GM12801 (cell line): ENCODE results near the gene ZNF184.

Experiments
- TF ChIP-seq, protein P1 (sequence below): IDR thresholded peaks from one replicate; pipeline ENCODE4 v1.5.1; 2011; ENCODE audit warnings: control low read depth; ENCODE audit not compliant: insufficient read length; ENCODE audit errors: extremely low read depth

The ZNF184 gene

DNA sequence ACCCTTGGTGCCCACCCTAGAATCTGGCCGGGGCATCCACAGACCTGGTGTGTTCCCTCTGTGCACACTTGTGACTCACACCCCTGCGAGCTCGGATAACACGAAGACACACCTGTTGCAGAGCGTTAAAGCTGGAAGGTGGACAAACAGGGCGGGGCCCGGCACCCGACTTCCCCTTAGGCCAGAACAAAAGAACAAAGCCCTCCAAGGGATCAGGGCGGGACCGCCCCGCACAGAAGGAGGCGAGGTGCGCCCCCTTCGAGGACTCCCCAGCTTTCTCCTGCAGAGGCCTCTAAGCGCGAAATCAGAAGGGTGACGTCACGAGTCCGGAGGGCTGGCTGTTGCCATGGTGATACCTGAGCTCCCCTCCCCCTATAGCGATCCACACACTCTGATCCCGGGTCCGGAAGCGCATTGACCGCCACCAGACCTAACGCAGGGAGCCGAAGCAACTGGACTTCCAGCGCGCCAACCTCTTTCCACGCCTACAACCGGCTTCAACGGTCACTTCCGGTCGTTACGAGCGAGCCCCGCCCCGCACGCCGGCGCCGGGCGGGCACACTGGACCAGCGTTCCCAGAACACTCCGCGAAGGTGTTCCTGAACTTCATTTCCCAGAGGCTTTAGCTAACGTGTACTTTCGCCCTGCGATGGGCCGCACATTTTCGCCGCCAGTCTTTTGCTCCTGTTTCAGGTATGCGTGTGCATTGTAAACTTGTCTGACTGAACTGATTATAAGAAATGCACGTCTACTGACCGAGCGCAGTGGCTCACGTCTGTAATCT lies at the start of gene ZNF184:
Gene ZNF184 (minus strand): TSS at position 489 of the 784 bp plus-strand sequence. CDS start 811 bp downstream, outside the sequence.
- TF ChIP-seq, protein P1, sequence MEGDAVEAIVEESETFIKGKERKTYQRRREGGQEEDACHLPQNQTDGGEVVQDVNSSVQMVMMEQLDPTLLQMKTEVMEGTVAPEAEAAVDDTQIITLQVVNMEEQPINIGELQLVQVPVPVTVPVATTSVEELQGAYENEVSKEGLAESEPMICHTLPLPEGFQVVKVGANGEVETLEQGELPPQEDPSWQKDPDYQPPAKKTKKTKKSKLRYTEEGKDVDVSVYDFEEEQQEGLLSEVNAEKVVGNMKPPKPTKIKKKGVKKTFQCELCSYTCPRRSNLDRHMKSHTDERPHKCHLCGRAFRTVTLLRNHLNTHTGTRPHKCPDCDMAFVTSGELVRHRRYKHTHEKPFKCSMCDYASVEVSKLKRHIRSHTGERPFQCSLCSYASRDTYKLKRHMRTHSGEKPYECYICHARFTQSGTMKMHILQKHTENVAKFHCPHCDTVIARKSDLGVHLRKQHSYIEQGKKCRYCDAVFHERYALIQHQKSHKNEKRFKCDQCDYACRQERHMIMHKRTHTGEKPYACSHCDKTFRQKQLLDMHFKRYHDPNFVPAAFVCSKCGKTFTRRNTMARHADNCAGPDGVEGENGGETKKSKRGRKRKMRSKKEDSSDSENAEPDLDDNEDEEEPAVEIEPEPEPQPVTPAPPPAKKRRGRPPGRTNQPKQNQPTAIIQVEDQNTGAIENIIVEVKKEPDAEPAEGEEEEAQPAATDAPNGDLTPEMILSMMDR = no peak

DNA sequence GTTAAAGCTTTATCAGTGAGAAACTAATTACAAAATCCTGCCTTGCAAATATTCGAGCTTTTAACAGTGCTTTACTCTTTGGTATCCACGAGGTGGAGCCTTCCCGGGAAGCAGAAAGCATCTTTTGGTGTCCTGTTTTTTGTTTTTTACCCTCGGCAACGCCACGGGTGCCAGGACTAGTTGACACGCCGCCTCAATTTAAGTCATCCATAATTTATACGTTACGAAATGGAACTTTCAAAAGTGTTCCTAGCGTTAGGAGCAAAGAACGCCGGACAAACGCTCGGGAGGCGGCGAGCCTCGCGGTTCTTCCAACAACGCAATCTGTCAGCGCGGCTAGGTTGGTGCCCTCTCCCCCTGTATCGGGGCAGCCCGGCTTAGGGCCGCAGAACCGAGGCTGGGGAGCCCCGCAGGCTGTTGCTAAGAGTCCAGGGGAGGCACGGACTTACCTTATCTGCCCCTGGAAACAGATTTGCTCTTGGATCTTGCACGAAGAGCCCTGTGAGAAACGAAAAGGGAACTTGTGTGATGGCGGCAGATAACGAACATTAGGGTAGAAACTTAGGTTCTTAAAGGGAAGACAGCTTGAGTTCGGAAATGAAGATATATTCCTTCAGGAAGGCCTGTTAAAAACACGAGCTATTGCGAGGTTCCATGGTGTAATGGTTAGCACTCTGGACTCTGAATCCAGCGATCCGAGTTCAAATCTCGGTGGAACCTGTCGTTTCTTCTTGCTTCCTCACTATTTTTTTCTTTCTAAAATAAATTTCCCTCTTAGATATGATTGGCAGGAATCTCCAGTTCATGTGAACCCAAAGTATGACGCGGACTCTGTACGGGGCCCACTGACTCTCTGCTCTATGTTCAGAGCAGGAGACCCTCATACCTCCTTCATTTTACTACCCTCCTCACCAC lies 46.2 kb upstream of the ZNF184 start:
- TF ChIP-seq, protein P1 = no peak

DNA sequence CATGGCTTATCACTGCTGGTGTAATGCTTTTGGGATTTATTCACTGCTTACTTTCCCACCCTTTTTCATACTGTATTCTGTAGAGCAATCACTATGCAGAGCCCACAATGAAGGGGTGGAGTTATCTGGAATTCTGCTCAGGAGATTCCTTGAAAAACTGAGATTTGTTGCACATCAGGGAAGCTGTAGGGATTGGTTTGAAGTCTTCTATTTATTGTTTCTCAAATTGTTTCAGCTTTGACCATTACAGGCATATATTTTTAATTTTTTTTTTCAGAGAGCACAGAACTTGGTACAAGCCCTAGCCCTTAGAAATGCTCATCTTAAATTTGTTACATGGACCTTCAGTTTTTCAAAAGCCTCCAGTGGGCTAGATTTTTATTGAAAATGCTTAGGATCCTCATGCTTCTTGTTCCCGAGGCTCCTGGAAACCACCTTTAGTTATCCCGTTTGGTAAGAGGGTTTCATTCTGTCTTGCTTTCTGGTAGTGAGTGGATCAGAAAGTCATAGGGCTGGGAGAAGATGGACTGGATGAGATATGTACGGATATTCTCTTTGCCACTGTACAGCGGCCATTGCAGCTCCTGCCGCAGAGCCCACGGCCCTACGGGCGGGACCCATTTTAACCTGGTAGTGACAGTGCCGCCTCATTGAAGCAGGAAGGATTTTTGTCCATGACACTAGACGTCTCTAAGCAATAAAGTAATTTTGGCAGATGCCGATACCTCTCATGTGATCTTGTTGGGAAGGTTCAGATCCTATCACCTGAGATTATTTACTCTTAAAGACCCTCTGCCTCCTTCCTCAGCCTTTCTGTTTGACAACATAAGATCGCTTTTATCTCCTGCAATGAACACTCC lies 45.3 kb upstream of the ZNF184 start:
- TF ChIP-seq, protein P1 = no peak

DNA sequence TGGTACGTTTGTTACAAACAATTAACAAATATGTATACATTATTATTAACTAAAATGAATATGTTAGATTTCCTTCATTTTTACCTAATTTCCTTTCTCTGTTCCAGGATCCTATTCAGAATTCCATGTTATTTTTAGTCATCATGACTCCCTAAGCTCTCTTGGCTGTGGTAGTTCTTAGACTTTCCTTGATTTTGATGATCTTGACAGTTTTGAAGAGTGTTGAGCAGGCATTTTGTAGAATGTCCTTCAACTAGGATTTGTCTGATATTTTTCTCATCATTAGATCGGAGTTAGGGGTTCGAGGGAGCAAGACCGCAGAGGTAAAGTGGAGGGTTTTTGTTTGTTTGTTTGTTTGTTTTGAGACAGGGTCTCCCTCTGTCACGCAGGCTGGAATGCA lies 44.3 kb upstream of the ZNF184 start:
- TF ChIP-seq, protein P1 = no peak

DNA sequence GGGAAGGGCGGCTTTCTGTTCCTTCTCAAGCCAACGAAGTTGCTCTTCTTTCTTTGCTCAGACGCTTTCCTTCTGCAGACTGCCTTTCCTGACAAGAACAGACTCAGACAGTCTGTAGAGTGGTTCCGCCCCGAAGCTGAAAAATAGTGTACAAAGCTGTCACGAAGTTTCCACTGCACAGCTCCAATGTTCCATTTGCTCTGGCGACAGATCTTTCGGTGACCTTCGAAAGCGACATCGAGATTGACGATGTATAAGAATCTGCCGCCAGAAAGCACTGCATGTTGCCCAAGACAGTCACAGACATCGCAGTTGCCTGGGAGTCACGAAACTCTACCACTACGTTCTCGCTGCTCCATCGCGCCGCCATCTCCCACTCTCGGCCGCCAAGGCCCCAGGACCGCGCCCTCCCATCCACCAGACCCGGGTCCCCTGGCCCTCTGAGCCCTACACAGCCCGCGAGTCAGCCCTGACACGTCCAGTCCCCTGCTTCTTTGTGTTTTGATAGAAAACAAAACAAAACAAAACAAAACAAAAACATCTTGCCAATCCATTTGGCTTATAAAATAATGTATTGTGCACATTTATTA lies 42.1 kb upstream of the ZNF184 start:
- TF ChIP-seq, protein P1 = no peak

DNA sequence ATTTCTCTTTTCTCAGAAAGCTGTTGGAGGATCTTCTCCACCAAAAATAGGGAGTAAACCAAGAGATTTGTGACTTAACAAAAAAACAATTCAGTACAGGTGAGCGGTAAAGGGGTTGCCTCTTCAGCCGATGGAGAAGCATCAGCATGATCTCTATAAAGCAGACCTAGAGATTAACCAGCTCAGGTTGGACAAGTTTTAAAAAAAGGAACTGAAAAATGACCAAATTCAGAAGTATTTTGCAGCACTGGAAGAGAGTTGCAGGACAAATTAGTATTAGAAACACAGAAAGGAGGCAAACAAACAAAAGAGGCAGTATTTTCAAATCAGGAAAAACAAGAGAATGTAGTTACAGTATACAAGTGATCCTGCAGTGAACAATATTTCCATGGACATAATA lies 39.6 kb upstream of the ZNF184 start:
- TF ChIP-seq, protein P1 = no peak
